GM10847 (cell line): ENCODE data around the gene CCSER1.

Experiments
- POLR2A ChIP-seq: IDR thresholded peaks from 2 replicates; pipeline ENCODE4 v1.6.1; 2011; ENCODE audit not compliant: insufficient read length; ENCODE audit errors: extremely low read depth

Gene CCSER1

DNA sequence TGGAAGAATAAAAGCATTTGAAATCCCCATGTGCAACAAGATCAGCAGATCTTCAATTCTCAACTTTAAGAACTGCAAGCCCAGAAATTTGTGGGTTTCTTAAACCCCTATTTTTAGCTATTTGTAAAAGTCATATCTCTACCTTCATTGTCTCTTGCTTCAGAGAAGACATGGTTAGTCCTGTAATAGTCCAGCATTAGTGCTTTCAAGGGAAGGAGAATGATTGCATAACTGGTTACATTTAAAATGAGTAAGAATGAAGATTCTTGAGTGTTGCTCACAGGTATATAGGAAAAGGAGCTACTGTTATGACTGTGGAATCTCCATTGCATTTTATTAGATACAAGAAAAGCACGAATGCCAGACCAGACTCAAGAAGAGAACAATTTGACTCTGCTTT is 84.0 kb downstream of the CCSER1 start:
- no peak for TF ChIP-seq POLR2A

- TF ChIP-seq POLR2A = no peak
These were observed 88.1 kb downstream of the CCSER1 start for GRCh38 chr4:90215286-90215685.

- TF ChIP-seq POLR2A = no peak
These were observed 92.6 kb downstream of the CCSER1 start for GRCh38 chr4:90219822-90220221.

- TF ChIP-seq POLR2A = no peak
These were observed 93.3 kb downstream of the CCSER1 start for GRCh38 chr4:90220459-90220858.

DNA sequence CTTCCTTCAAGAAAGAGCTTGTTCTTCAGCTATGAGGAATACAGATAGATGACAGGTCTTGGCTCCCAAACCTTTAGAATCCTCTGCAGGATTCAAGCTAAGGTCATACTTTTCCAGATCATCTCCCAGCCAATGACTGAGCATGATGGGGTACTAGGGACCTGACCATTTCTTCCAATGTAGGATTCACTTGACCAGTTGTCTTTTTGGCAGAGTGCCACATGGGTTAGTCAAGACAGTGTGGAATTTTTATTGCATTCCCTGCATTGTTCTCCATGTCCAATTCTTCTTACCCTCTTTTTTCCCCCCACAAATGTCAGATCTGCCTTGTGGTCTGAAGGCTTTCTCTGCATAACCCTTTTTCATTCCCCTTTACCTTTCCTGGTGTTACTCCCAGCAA is 99.5 kb downstream of the CCSER1 start:
- no peak for TF ChIP-seq POLR2A

DNA sequence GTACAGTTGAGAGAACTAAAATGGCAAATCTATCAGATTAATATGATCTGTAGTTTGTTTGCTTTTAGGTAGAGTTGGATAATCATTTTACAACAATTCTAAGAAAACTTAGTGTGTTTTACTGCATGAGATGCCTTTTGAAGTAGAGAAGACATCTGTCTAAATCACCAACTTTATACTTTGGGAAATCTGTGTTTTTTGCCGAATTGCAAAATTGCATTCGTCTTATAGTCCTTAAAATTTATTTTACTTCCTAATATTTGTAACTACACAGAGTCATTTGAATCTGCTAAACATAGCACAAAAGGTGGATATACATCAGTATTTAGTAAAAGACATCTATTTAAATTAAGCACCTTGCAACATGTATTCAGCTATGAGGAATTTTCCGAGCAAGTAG is 100.0 kb downstream of the CCSER1 start:
- no peak for TF ChIP-seq POLR2A

DNA sequence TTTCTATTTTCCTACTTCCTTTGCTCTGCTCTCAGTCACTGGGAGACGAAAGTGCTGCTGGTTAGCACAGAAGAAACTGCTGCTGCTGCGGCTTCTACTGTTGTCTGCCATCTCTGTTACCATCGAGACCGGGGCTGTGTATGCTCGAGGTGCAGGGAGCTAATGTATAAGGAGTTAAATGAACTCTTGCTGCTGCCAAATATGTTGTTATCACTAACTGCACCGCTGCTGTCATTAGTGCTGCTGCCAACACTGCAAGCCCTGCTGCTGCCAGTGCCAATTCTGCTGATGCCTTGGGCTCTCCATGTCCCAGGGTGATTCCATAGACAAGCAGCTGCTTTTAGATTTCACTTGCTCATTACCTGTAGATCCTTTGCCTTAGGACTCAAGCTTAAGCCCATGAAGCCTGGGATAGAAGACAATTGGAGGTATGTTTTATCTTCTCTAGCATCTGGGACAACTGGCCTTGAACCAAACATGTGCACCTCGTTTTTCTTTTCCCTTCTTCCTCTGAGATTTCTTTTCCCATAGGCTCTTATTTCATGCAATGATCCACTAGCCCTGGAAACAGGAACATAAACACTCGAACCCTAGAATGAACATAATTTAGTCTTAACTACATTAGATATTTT is 107.8 kb downstream of the CCSER1 start:
- TF ChIP-seq POLR2A = no peak

DNA sequence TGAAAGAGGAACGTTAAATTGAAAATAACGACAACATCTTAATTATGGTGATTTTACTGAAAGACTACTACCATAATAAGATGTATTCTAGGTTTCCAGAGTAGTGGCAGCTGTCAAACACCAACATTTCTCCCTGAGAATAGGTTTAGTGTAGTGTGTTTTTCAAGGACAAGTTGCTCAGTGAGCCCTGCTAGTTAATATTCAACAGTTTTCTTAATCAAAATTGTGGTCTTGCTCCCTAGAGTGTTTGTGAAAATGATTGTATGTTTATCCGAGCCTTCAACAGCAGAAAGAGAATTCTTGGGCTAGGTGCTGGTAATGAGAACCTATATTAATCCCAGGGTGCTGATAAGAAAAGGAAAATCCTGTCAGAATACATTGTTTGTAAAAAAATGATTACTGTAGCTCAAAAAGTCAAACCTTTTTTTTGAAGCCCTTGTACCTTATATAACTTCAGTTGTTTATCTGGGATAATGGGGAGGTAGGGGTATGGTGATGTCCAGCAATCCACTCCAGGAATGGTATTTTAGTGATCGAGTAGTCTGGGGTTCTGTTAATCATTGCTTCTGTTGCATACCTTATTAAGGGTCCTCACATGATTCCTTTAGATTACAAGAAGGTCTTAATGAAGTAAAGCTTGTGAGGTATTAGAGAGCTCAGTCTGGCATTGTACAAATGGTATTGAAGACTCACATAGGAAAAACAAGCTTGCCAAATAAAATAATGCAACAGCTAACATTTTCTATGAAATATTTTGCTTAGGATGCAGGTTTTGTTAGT is 110.7 kb downstream of the CCSER1 start:
- TF ChIP-seq POLR2A = no peak

GRCh38 chr4:90240333-90240732 is 113.1 kb downstream of the CCSER1 start:
- TF ChIP-seq POLR2A = no peak

DNA sequence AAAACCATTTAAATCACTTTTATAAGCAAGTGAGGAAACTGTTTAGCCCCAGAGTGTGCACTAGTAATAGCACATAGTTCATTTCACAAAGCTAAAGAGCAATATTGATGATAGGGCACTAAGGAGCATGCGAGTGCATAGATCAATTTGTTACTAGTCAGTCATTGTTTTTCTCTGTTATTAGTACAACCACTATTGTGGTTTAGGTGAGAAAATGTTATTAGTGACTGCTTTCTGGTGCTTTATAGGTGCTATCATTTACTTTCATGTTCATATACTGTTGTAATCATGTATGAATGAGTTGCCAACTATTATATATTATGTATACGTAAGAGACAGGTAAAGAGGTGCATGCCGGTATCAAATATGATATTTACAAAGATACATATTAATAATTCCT is 113.8 kb downstream of the CCSER1 start:
- no peak for TF ChIP-seq POLR2A

- TF ChIP-seq POLR2A = no peak
These were observed 118.6 kb downstream of the CCSER1 start for GRCh38 chr4:90245837-90246236.

GRCh38 chr4:90246816-90247215 is 119.6 kb downstream of the CCSER1 start:
- no peak for TF ChIP-seq POLR2A

GRCh38 chr4:90254357-90254756 is 127.2 kb downstream of the CCSER1 start:
- no peak for TF ChIP-seq POLR2A

GRCh38 chr4:90274175-90274574 is 147.0 kb downstream of the CCSER1 start:
- TF ChIP-seq POLR2A = no peak

DNA sequence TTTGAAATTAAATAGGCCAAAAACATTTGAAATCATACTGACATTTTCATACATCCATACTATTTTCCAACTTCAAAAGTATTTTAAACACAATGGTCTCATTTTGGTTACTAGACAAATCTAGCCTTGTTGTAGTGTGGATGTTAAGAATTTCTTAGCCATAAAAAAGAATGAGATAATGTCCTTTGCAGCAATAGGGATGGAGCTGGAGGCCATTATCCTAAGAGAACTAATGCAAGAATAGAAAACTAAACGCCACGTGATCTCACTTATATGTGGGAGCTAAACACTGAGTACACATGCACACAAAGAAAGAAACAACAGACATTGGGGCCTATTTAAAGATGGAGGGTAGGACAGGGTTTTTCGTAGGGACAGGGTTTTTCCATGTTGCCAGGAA is 153.8 kb downstream of the CCSER1 start:
- no peak for TF ChIP-seq POLR2A

DNA sequence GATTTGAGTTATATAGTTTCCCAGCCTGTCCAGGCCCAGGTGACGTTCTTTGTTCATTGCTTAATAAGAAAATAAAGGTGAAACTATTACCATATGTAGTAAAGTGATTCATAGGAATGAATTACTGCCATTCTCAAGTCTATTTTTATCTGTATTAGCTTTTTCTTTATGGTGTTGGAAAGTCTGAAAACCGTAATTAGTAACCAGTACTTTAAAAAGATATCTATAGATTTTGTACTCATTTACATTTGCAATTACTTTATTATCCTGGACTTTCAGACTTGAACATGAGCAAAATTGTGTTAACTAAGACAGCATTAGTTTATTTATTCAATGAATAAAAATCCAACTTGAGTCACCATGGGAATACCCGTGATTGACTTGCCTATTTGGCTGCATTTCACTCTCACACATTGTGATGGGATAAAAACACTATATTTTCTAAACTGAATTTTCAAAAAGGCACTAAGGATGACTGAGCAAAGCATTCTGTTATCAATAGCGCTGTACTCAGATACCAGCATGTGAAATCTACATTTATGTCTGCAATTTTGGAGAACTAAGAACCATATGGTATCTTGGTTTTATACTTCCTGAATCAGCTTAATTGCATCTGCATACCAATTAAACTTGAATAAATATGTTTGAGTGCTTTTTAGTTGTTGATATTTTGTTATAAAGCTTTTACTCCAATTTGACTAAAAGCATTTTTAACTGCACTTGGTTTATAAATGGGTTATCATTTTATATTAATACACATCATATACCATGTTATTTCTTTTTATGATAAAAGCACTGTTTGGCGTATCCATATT is 154.6 kb downstream of the CCSER1 start:
- TF ChIP-seq POLR2A = no peak
